Measurements from ENCODE around the gene MARCHF10. TPM values are rescaled to one million over a fixed set of nuclear protein-coding genes. Genes with fewer than 3 reads are reported as not detected.
"Not testable (repeated sequence)": the region's sequence is repeated elsewhere in the genome, so short reads cannot be mapped to it uniquely, and the experiment has no call there.

MARCHF10 gene
- total RNA-seq, 3 donors from 2014 or later = 0.35 TPM; not detected in 2

DNA sequence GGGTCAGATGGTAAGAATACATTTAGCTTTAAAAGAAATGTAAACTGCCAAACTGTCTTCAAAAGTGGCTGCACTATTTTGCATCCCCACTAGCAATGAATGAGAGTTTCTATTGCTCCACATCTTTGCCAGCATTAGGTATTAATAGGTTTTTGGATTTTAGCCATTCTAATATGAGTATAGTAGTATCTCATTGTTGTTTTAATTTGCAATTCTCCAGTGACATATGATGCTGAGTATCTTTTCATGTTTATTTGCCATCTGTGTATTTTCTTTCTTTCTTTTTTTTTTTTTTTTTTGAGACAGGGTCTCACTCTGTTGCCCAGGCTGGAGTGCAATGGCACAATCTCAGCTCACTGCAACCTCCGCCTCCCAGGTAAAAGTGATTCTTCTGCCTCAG is 24.3 kb upstream of the MARCHF10 start:
- DNase-seq = no peak
- Histone ChIP-seq H3K4me3 (no peak overlapping the region), H3K9me3 (no peaks in the 10 kb centered on the region), H3K36me3 (ENCODE audit: low read depth) (no peaks in the 10 kb centered on the region), H3K4me1 (ENCODE audit: low read depth) (no peaks in the 10 kb centered on the region)
- intact Hi-C loops (cut with DNase I, micrococcal nuclease) = no loop called here
- ATAC-seq = no peak
- TF ChIP-seq CTCF (IDR thresholded peaks at IDR 0.05) = no peak

DNA sequence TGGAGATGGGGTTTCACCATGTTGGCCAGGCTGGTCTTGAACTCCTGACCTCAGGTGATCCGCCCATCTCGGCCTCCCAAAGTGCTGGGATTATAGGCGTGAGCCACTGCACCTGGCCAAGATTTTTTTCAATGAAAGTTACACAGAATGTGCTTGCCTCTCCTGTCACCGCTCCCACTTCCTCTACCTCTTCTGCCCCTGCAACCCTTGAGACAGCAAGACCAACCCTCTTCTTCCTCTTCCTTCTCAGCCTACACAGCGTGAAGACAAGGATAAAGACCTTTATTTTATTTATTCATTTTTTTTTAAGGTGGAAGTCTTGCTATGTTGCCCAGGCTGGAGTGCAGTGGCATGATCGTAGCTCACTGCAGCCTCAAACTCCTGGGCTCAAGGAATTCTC is 23.0 kb upstream of the MARCHF10 start:
- H3K4me1 ChIP-seq (ENCODE audit: low read depth); H3K36me3 ChIP-seq (ENCODE audit: low read depth); DNase-seq; H3K9me3 ChIP-seq; ATAC-seq; H3K4me3 ChIP-seq; intact Hi-C loops (cut with DNase I, micrococcal nuclease): not testable (repeated sequence)

DNA sequence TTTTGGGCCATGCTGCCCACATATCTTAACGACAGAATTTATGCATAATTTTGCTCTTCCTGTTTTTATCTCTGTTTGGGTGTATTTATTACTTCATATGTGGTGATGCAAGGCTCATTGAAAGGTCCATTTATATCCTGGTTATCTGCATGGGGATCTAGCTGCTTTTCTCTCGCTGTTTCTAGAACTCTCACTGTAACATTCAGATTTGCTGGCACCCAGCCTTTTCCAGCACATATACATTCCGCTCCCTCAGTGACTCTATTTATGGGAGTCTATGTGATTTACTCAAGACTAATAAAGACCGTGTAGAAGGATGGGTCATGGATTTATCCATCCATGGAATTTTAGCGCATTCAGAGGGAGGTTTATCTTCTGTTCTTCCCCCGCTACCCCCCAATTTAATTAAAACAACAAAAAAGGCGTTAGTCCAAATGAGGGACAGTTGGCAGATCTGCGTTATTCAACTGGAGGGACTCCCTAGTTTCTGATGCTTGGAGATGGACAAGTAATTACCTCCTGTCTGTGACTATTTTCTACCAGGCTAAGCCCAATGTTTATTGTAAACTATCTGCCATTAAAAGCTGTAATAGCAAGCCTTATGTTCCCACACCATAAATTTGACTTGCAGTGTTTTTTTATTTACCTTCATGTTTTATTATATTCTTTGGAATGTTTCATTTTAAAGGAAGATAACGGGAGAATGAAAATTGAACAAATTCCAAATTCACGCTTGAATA is 19.8 kb upstream of the MARCHF10 start:
- TF ChIP-seq CTCF (IDR thresholded peaks at IDR 0.05) = no peak
- H3K4me3 ChIP-seq = no peak overlapping the region
- H3K36me3 ChIP-seq (ENCODE audit: low read depth) = no peaks in the 10 kb centered on the region
- DNase-seq (no peak), ATAC-seq (no peak)
- intact Hi-C loops (cut with DNase I, micrococcal nuclease) = no loop called here
- H3K4me1 ChIP-seq (ENCODE audit: low read depth) = no peaks in the 10 kb centered on the region
- H3K9me3 ChIP-seq = no peaks in the 10 kb centered on the region

DNA sequence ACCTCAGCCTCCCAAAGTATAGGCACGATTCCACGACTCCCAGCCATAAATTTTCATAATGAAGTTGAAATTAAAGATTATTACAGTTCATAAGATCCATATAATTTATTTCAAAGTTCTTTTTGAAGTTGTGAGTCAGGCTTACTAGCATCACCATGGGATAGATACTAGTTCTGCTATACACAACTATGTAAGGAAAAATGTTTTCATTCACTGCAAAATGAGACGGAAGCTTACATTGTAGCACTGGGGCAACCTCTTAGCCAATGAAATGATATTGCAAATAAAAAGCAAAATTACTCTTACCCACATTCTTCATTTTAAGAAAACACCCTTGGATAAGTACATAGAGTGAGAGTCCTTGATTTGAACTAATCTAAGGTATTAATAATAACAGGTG is 18.8 kb upstream of the MARCHF10 start:
- no peak overlapping the region for H3K4me3 ChIP-seq
- intact Hi-C loops (cut with DNase I, micrococcal nuclease) = no loop called here
- H3K36me3 ChIP-seq (ENCODE audit: low read depth) = no peaks in the 10 kb centered on the region
- no peaks in the 10 kb centered on the region for H3K4me1 ChIP-seq (ENCODE audit: low read depth)
- TF ChIP-seq CTCF (IDR thresholded peaks at IDR 0.05) = no peak
- ATAC-seq = no peak
- DNase-seq = no peak
- no peaks in the 10 kb centered on the region for H3K9me3 ChIP-seq

DNA sequence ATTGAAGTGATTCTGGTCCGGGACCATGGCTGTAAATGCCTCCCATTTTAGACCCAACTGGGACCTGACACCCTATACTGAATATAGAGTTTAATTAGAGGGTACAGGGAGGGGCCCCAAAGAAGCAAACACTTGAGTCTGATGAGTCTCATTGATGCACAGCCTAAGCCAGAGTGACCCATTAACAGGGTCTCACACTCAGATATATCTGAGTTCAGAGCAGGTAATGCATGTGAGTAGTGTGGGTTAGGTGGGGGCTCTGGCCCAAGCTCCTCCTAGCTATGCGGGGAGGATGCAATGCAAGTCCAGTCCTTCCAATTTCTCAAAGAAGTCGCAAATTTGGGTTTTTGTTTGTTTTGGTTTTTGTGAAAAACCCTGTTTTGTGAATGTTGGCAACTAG is 17.1 kb upstream of the MARCHF10 start:
- intact Hi-C loops (cut with DNase I, micrococcal nuclease) = no loop called here
- TF ChIP-seq CTCF (IDR thresholded peaks at IDR 0.05) = no peak
- no peak for ATAC-seq
- Histone ChIP-seq H3K4me3 (no peak overlapping the region), H3K9me3 (no peaks in the 10 kb centered on the region), H3K36me3 (ENCODE audit: low read depth) (no peaks in the 10 kb centered on the region), H3K4me1 (ENCODE audit: low read depth) (no peaks in the 10 kb centered on the region)
- no peak for DNase-seq

DNA sequence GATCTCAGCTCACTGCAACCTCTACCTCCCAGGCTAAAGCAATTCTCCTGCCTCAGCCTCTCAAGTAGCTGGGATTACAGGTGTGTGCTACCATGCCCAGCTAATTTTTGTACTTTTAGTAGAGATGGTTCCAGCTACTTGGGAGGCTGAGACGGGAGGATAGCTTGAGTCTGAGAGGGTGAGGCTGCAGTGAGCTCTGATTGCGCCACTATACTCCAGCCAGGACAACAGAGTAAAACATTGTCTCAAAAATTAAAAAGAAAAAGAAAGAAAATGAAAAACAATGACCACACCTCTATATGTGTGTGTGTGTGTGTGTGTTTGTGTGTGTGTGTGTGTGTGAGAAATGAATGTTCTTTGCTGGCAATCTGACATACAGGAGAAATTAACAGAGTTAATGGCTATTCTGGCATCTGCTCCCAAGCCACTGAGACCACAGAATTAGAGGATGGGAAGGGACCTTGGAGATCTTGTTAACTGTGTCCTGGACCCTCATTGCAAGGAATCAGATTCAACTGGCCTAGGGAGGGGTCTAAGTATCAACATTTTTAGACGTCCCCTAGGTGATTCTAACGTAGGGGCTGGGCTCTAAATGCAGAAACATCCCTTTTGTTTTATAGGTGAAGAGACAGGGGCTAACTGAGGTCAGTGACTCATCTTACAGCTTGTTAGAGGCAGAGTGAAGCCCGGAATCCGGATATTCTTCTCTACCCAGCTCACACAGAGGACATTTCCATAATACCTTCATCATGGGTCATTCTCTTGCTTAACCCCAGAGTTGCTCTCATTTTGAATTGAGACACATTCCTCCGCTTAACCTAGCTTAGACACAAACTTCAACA is 16.4 kb upstream of the MARCHF10 start:
- H3K4me1 ChIP-seq (ENCODE audit: low read depth) = no peaks in the 10 kb centered on the region
- H3K9me3 ChIP-seq = no peaks in the 10 kb centered on the region
- H3K4me3 ChIP-seq = no peak overlapping the region
- no peak for DNase-seq
- no peak for ATAC-seq
- no peaks in the 10 kb centered on the region for H3K36me3 ChIP-seq (ENCODE audit: low read depth)
- TF ChIP-seq CTCF (IDR thresholded peaks at IDR 0.05) = no peak
- intact Hi-C loops (cut with DNase I, micrococcal nuclease) = no loop called here
